Measurements from ENCODE around the gene NEUROD2.

The NEUROD2 gene

DNA sequence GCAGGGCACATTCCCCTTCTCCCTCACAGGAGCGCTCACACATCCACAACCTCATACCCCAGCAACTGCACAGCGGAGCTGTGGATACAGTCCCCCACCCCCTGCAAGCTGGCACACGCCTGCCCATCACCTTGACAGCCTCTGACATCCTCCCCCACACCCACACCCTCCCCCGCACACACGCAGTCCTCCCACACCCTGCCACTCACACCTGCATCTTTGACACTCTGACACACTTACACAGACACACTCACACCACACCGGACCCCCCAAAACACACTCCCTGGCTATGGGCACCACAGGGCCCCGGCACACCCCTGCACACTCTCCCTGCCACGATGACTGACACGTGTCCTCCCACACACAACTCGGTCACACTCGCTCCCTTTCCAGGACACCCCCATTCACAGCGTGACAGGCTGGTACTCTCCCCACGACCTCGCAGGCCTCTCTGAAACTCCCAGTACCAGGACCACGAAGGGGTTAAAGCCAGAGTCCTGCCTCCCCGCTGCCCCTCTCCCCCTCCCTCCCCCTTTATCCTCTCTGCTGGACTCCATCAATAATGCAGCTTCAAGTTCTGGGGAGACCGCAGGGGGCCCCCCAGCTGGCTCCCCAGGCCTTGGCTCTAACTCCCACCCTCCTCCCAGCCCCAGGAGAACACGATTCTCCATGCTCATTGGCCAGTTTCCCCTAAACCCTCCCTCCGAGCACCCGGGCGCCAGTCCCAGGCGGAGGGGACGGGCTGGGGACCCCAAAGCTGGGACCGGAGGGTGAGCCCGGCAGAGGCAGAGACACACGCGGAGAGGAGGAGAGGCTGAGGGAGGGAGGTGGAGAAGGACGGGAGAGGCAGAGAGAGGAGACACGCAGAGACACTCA is 18.7 kb upstream of the NEUROD2 start, which contains the start of gene PPP1R1B:
PPP1R1B (plus strand) TSS at position 782 of the 876 bp plus-strand sequence. CDS start 441 bp downstream, outside the sequence.
- Histone ChIP-seq H3K9ac (ENCODE audit: low read depth, low read length) (no peak within 1 kb of the TSS), H3K4me1 (ENCODE audit: insufficient read depth, low read length) (peaks cover 30% of the 10 kb centered on the region; the same call in 1 of the 2 replicates), H3K4me3 (ENCODE audit: low read length) (peak within 1 kb of the TSS; percentile 77), H3K27me3 (ENCODE audit: insufficient read depth, low read length) (peaks cover 76% of the 10 kb centered on the region), H3K27ac (ENCODE audit: low read length) (no peak within 1 kb of the TSS), H3K9me3 (ENCODE audit: insufficient read depth, low read depth, low read length) (no peaks in the 10 kb centered on the region), H3K36me3 (ENCODE audit: insufficient read depth, low read depth, low read length) (no peaks in the 10 kb centered on the region)

DNA sequence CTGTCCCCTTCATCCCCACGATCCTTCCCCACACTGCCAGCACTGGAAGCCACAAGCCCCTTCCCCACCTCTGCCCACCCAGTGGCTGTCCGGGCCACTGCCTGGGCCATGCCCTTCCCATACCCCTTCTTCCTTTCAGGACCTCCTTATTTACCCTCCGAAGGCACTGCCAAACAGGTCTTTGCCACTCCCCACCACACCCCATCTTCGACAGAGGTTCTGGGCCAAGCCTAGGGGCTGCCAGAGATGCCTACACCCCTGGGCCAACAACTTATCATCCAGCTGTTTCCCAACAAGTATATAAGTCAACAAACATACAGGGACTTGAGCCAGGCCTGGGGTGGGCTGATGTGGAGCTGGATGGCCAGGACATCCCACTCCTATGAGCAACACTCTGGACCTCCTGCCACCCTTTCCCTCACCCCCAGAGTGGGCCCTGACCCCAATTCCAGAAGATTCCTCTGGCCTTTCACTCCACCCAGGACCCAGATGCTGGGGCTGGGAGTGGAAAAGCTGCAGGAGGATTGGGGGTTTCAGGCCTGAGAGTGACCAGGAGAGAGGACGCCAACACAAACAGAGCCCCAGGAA is 17.6 kb upstream of the NEUROD2 start:
- H3K4me3 ChIP-seq (ENCODE audit: low read length), result no peak overlapping the region
- H3K27ac ChIP-seq (ENCODE audit: low read length), result no peak overlapping the region
- H3K27me3 ChIP-seq (ENCODE audit: insufficient read depth, low read length), result peaks cover 87% of the 10 kb centered on the region
- H3K9ac ChIP-seq (ENCODE audit: low read depth, low read length), result no peak overlapping the region
- peaks cover 26% of the 10 kb centered on the region; the same call in 1 of the 2 replicates for H3K4me1 ChIP-seq (ENCODE audit: insufficient read depth, low read length)
- H3K36me3 ChIP-seq (ENCODE audit: insufficient read depth, low read depth, low read length), result no peaks in the 10 kb centered on the region
- no peaks in the 10 kb centered on the region for H3K9me3 ChIP-seq (ENCODE audit: insufficient read depth, low read depth, low read length)

DNA sequence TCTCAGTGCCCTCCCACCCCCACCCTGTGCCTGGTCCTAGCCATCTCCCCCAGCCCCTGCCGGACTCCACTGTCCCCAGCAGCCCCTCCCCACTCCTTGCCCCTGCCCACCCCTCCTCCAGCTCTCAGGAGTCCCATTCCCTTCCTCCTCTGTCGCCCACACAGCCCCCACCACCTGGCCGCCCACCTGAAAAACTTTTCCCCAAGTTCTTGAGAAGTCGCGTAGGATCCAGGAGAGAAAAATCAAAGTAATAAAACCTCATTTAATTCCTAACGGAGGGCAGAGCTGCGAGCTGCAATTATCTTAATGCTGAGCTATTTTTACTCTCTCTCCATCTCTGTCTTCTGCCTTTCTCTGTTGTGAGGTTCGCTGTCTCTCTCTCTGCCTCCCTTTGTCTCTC is 16.6 kb upstream of the NEUROD2 start:
- Histone ChIP-seq H3K36me3 (ENCODE audit: insufficient read depth, low read depth, low read length) (no peaks in the 10 kb centered on the region), H3K27ac (ENCODE audit: low read length) (no peak overlapping the region), H3K9me3 (ENCODE audit: insufficient read depth, low read depth, low read length) (no peaks in the 10 kb centered on the region), H3K27me3 (ENCODE audit: insufficient read depth, low read length) (peaks cover 92% of the 10 kb centered on the region), H3K9ac (ENCODE audit: low read depth, low read length) (no peak overlapping the region), H3K4me3 (ENCODE audit: low read length) (no peak overlapping the region), H3K4me1 (ENCODE audit: insufficient read depth, low read length) (peaks cover 21% of the 10 kb centered on the region; the same call in 1 of the 2 replicates)

DNA sequence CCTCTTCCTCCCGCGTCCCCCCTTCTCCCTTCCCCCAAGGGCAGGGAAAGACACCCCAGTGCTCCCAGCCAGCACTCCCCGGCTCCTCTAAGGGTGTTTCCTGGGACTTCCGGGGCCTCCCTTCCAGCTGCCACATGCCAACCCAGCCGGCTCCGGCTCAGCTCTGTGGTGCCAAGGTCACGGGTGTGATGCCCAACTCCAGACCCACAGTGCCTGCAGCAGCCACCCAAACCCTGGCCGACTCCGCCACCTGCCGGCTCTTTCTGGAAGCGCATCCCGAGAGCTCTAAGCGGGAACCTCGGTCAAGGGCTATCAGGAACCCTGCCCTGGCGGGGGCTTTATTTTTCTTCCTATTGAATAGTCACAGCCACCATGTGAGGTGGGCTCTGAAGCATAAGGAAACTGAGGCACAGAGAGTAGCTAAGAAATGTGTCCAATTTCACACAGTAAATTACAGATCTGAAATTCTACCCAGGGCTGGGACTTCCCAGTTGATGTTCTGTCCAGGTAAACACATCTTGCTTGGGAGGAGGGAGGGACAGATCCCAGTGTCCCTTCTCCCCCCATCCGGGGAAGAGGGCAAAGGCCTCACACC is 15.7 kb upstream of the NEUROD2 start:
- peaks cover 92% of the 10 kb centered on the region for H3K27me3 ChIP-seq (ENCODE audit: insufficient read depth, low read length)
- no peaks in the 10 kb centered on the region for H3K36me3 ChIP-seq (ENCODE audit: insufficient read depth, low read depth, low read length)
- peaks cover 13% of the 10 kb centered on the region; the same call in 1 of the 2 replicates for H3K4me1 ChIP-seq (ENCODE audit: insufficient read depth, low read length)
- no peak overlapping the region for H3K9ac ChIP-seq (ENCODE audit: low read depth, low read length)
- H3K9me3 ChIP-seq (ENCODE audit: insufficient read depth, low read depth, low read length), result no peaks in the 10 kb centered on the region
- H3K4me3 ChIP-seq (ENCODE audit: low read length), result no peak overlapping the region
- no peak overlapping the region for H3K27ac ChIP-seq (ENCODE audit: low read length)

DNA sequence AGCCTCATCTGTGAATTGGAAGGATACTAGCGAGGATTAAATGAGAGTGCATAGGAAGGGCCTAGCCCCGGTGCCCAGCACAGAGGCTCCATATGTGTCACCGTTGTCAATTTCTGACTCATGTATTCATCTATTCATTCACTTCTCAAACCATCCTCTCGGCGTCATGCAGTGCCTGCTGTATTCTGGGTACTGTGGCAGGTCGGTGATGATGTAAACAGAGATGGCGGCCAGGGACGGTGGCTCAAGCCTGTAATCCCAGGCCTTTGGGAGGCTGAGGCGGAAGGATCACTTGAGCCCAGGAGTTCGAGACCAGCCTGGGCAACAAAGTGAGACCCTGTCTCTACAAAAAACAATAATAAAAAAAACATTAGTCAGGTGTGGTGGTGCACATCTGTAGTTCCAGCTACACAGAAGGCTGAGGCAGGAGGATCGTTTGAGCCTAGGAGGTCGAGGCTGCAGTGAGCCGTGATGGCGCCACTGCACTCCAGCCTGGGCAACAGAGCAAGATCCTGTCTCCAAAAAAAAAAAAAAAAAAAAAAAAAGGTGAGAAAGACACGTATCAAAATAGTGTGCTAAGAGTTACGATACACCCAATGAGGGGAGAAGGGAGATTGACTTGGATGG is 14.8 kb upstream of the NEUROD2 start:
- no peak overlapping the region for H3K4me3 ChIP-seq (ENCODE audit: low read length)
- H3K27ac ChIP-seq (ENCODE audit: low read length), result no peak overlapping the region
- peaks cover 7% of the 10 kb centered on the region; the same call in 1 of the 2 replicates for H3K4me1 ChIP-seq (ENCODE audit: insufficient read depth, low read length)
- no peaks in the 10 kb centered on the region for H3K36me3 ChIP-seq (ENCODE audit: insufficient read depth, low read depth, low read length)
- H3K9me3 ChIP-seq (ENCODE audit: insufficient read depth, low read depth, low read length), result no peaks in the 10 kb centered on the region
- no peak overlapping the region for H3K9ac ChIP-seq (ENCODE audit: low read depth, low read length)
- H3K27me3 ChIP-seq (ENCODE audit: insufficient read depth, low read length), result peaks cover 90% of the 10 kb centered on the region

DNA sequence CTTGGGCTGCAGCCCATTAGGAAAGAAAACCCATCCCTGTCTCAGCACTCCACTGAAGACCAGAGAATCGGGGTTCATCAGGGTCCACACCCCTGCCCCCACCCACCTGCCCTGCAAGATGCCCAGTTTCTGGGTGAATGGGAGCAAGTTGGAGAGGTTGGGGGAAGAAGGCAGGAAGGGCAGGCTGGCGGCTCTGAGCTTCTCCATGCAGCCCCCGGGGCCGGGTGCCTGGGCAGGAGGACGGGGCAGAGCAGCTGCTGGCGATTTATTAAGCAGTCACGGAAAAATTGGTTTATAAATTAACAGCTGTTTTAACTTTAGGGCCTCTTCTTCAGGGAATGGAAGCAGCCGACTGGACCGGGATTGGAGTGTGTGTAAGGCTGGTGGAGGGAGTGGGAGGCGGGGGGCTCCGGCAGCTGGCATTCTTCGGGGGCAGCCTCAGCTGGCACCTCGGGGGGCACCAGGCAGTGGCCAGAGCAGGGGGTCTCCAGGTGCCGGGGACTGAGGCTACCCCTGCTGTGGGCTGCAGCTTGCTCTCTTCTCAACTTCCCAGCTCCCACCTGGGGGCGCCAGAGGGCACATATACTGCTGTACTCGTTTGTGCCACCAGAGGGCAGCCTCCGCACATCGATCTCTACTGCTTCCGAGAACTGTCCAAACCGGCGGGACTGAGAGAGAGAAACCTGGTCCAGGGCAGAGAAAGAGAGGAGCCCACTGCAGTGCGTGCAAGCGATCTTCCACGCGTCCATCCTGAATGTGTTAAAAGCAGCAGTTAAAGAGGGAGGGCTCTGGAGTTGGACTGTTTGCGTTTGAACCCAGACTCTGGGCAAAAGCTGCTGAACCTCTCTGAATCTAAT is 14.0 kb upstream of the NEUROD2 start:
- Histone ChIP-seq H3K27ac (ENCODE audit: low read length) (no peak overlapping the region), H3K4me1 (ENCODE audit: insufficient read depth, low read length) (peaks cover 7% of the 10 kb centered on the region; the same call in 1 of the 2 replicates), H3K36me3 (ENCODE audit: insufficient read depth, low read depth, low read length) (no peaks in the 10 kb centered on the region), H3K4me3 (ENCODE audit: low read length) (no peak overlapping the region), H3K9ac (ENCODE audit: low read depth, low read length) (no peak overlapping the region), H3K27me3 (ENCODE audit: insufficient read depth, low read length) (peaks cover 90% of the 10 kb centered on the region), H3K9me3 (ENCODE audit: insufficient read depth, low read depth, low read length) (no peaks in the 10 kb centered on the region)

DNA sequence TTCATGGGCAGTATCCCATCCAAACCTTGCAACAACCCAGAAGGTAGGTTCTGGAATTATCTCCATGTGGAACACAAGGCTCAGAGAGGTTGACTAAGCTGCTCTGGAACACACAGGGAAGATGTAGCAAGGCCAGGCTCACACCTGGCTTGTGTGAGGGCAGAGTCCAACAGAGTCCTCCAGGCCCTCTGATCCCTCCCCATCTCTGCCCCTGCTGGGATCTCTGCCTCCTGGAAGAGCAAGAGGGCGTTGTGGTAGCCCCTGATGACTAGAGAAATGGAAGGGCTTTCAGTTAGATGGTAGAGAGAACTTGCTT is 12.0 kb upstream of the NEUROD2 start:
- H3K36me3 ChIP-seq (ENCODE audit: insufficient read depth, low read depth, low read length), result no peaks in the 10 kb centered on the region
- H3K9ac ChIP-seq (ENCODE audit: low read depth, low read length), result no peak overlapping the region
- H3K4me3 ChIP-seq (ENCODE audit: low read length), result no peak overlapping the region
- no peaks in the 10 kb centered on the region for H3K9me3 ChIP-seq (ENCODE audit: insufficient read depth, low read depth, low read length)
- H3K27me3 ChIP-seq (ENCODE audit: insufficient read depth, low read length), result peaks cover 90% of the 10 kb centered on the region
- no peak overlapping the region for H3K27ac ChIP-seq (ENCODE audit: low read length)
- H3K4me1 ChIP-seq (ENCODE audit: insufficient read depth, low read length), result 0 out of 2 replicates have a peak, but pooled peaks cover 2% of the 10 kb centered on the region

DNA sequence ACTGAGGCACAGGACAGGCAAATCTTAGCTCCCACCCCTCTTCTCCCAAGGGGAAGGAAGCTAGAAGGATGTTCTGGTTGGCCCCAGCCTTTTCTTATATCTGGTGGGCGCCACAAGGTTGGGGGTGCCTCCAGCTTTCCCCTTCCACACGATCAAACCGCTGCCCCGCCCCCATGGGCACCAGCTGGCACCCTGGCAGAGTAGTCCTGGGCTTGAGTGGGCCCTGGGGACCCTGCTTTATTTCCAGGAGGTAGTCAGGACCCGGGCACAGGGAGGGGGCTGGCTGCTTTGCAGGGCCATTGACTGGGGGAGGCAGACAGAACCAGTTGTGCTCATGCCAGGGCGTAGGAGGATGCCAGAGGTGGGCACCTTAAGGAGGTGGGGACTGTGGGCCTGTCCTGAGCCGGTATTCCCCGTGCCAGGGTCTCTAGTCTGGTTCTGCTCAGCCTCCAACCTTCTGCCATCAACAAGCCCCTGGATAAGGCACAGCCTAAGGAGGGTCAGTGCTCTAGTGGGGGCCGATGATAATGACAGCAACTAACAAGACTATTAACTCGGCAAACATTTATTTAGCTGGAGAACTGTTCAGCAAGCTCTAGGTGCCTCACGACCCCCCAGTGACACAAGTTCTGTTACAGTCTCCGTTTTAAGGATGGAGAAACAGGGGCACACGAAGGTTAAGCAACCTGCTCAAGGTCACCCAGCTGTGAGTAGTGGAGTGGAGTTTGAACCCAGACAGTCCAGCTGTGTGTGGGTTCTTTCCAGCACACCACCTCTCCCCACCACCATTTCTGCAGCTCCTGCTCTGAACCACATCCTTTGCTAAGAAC is 11.5 kb upstream of the NEUROD2 start:
- H3K9me3 ChIP-seq (ENCODE audit: insufficient read depth, low read depth, low read length), result no peaks in the 10 kb centered on the region
- H3K9ac ChIP-seq (ENCODE audit: low read depth, low read length), result no peak overlapping the region
- no peaks in the 10 kb centered on the region for H3K36me3 ChIP-seq (ENCODE audit: insufficient read depth, low read depth, low read length)
- H3K27ac ChIP-seq (ENCODE audit: low read length), result no peak overlapping the region
- 0 out of 2 replicates have a peak, but pooled peaks cover 2% of the 10 kb centered on the region for H3K4me1 ChIP-seq (ENCODE audit: insufficient read depth, low read length)
- H3K4me3 ChIP-seq (ENCODE audit: low read length), result peak overlapping the region; percentile 81; the same call in 1 of the 2 replicates
- H3K27me3 ChIP-seq (ENCODE audit: insufficient read depth, low read length), result peaks cover 90% of the 10 kb centered on the region

DNA sequence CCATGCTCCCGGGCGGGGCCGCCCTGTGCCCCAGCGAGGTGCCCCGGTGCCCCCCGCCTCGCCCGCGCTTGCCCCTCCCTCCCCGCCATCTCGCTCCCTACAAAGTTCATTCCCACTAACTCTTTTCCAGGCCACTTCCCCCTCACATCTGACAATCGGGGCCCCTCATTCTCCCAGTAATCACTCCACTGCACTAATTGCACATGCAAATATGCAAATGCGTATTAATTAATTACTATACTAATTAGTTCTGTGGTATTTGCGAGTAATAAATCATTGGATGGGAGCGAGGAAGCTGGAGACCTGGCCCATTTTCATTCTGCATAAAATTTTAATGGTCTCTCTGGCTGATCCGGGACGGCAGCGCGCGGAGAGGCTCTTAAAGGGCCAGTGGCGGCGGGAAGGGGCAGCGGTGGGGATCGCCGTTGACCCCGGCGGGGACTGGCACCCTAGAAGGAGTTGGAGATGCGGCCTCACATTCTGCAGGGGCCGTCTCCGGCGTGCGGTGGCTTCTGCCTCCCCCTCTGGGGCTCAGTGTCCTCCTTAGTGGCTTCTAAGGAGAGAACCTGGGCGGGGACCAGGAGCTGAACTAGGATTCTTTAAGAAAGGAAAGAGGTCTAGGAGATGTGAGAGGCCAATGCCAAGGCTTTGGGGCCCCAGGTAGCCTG is 10.7 kb upstream of the NEUROD2 start:
- no peaks in the 10 kb centered on the region for H3K36me3 ChIP-seq (ENCODE audit: insufficient read depth, low read depth, low read length)
- no peak overlapping the region for H3K27ac ChIP-seq (ENCODE audit: low read length)
- peak overlapping the region; percentile 16; the same call in 1 of the 2 replicates for H3K9ac ChIP-seq (ENCODE audit: low read depth, low read length)
- peak overlapping the region; percentile 81 for H3K4me3 ChIP-seq (ENCODE audit: low read length)
- H3K4me1 ChIP-seq (ENCODE audit: insufficient read depth, low read length), result no peaks in the 10 kb centered on the region
- no peaks in the 10 kb centered on the region for H3K9me3 ChIP-seq (ENCODE audit: insufficient read depth, low read depth, low read length)
- peaks cover 90% of the 10 kb centered on the region for H3K27me3 ChIP-seq (ENCODE audit: insufficient read depth, low read length)
